Natural killer cell (primary cell): ENCODE data around the gene S1PR2. TPM values are rescaled to one million over a fixed set of nuclear protein-coding genes. Genes with fewer than 3 reads are reported as not detected.
A peak's percentile ranks its signal among the peaks of the same experiment; 100 is the strongest.
"Not testable (repeated sequence)": the region's sequence is repeated elsewhere in the genome, so short reads cannot be mapped to it uniquely, and the experiment has no call there.

Source experiments
- ATAC-seq, 3 donors: fragments of 150-1000 bp in 2 of 3; fragments of 200-7000 bp in 1 of 3; cut with Tn5 transposase; 1 replicate in 1 of 3; 2 replicates in 2 of 3; pipeline ENCODE4 v1.10.0; 2021; ENCODE audit warnings: mild to moderate bottlenecking in 2 of 3, moderate library complexity in 2 of 3
- DNase-seq, 2 donors: peaks; one replicate each; pipeline versions ENCODE4 v3.0.0 to v3.0.0-alpha.2; 2013 to 2021; ENCODE audit warnings: mixed read lengths in 1 of 2
- H3K27ac ChIP-seq: one replicate; pipeline ENCODE4 v1.5.1; 2013; ENCODE audit warnings: mild to moderate bottlenecking, low read length
- H3K27me3 ChIP-seq: one replicate; pipeline ENCODE4 v1.6.1; 2013; ENCODE audit warnings: low read length; ENCODE audit not compliant: control insufficient read depth, insufficient read depth
- H3K36me3 ChIP-seq: one replicate; pipeline ENCODE4 v1.6.1; 2013; ENCODE audit warnings: low read length; ENCODE audit not compliant: control insufficient read depth, insufficient read depth
- H3K4me1 ChIP-seq: one replicate; pipeline ENCODE4 v1.6.1; 2013; ENCODE audit warnings: low read length; ENCODE audit not compliant: control insufficient read depth, insufficient read depth
- H3K4me3 ChIP-seq: one replicate; pipeline ENCODE4 v1.5.1; 2013; ENCODE audit warnings: low read length
- H3K9me3 ChIP-seq: one replicate; pipeline ENCODE4 v1.6.1; 2013; ENCODE audit warnings: low read length; ENCODE audit not compliant: control insufficient read depth, insufficient read depth
- H3K27ac Mint-ChIP-seq, 2 donors: one replicate each; pipeline ENCODE4 v1.8.0; 2022; ENCODE audit warnings: mild to moderate bottlenecking in 2 of 2, mixed read lengths in 2 of 2, moderate library complexity in 1 of 2
- H3K27me3 Mint-ChIP-seq, 2 donors: one replicate each; pipeline ENCODE4 v1.8.0; 2022; ENCODE audit warnings: low read depth in 2 of 2, mixed read lengths in 2 of 2
- H3K36me3 Mint-ChIP-seq: one replicate; pipeline ENCODE4 v1.8.0; 2022; ENCODE audit warnings: mixed read lengths
- H3K4me1 Mint-ChIP-seq, 2 donors: one replicate each; pipeline ENCODE4 v1.8.0; 2022; ENCODE audit warnings: mixed read lengths in 2 of 2
- H3K4me3 Mint-ChIP-seq: one replicate; pipeline ENCODE4 v1.8.0; 2022; ENCODE audit warnings: mild to moderate bottlenecking, moderate library complexity, mixed read lengths
- H3K9me3 Mint-ChIP-seq, 2 donors: one replicate each; pipeline ENCODE4 v1.8.0; 2022; ENCODE audit warnings: mixed read lengths in 2 of 2
- WGBS: methylation state at CpG from one replicate; pipeline ENCODE4 v1.1.7; 2013; ENCODE audit warnings: missing lambda C conversion rate; ENCODE audit not compliant: insufficient coverage; 5-methylcytosine and 5-hydroxymethylcytosine counted together
- intact Hi-C: fragments of 100-400 bp; cut with micrococcal nuclease; formaldehyde crosslinking; loops from one replicate; pipeline ENCODE4 v1.14.2; 2022
- total RNA-seq, 4 donors: library from RNA; stranded (reverse); fragments of 120-200 nt in 1 of 4; gene quantifications; one replicate each; pipeline versions ENCODE4 v1.2.3 to v1.2.4, GENCODE V29; 2013 to 2022
- TF ChIP-seq, protein P1 (sequence below): fragments of 200-600 bp; IDR thresholded peaks from one replicate; pipeline ENCODE4 v1.8.0; 2022; ENCODE audit warnings: antibody characterized with exemption

The S1PR2 gene
- total RNA-seq, 3 donors from 2014 or later (not counting 1 experiment from before 2014, with no cell fraction given): 6.8 to 12.6 (median 9.5) TPM

DNA sequence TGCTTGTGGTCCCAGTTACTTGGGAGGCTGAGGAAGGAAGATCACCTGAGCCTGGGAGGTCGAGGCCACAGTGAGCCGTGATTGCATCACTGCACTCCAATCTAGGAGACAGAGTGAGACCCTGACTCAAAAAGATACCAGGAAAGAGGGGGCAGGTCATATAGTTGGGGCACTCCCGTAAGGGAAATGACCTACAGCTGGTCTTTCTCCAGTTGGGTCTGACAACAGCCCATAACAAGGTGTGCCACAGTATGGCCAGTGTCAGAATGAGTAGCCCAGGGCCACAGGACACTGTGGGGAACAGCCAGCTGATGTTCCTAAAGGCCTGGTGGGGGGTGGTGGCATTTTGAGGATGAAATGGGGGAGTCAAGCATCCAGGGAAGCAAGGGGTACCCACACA, 47.2 kb downstream of the S1PR2 start:
- H3K27ac ChIP-seq: no peak overlapping the region
- no peak for DNase-seq
- H3K9me3 Mint-ChIP-seq: no peaks in the 10 kb centered on the region
- H3K27ac Mint-ChIP-seq: peak overlapping the region; percentile 52 to 77
- H3K4me1 ChIP-seq: no peaks in the 10 kb centered on the region
- no peaks in the 10 kb centered on the region for H3K27me3 ChIP-seq
- peaks cover 14 to 23% of the 10 kb centered on the region in 2 donors for H3K4me1 Mint-ChIP-seq
- intact Hi-C loops: no loop called here
- no peaks in the 10 kb centered on the region for H3K9me3 ChIP-seq
- no peaks in the 10 kb centered on the region for H3K27me3 Mint-ChIP-seq
- 89% methylated on average over 3 of the region's 3 CpGs for WGBS
- ATAC-seq: no peak
- H3K36me3 ChIP-seq: peaks cover 42% of the 10 kb centered on the region
- H3K36me3 Mint-ChIP-seq: no peaks in the 10 kb centered on the region
- no peak overlapping the region for H3K4me3 Mint-ChIP-seq
- TF ChIP-seq, protein P1, sequence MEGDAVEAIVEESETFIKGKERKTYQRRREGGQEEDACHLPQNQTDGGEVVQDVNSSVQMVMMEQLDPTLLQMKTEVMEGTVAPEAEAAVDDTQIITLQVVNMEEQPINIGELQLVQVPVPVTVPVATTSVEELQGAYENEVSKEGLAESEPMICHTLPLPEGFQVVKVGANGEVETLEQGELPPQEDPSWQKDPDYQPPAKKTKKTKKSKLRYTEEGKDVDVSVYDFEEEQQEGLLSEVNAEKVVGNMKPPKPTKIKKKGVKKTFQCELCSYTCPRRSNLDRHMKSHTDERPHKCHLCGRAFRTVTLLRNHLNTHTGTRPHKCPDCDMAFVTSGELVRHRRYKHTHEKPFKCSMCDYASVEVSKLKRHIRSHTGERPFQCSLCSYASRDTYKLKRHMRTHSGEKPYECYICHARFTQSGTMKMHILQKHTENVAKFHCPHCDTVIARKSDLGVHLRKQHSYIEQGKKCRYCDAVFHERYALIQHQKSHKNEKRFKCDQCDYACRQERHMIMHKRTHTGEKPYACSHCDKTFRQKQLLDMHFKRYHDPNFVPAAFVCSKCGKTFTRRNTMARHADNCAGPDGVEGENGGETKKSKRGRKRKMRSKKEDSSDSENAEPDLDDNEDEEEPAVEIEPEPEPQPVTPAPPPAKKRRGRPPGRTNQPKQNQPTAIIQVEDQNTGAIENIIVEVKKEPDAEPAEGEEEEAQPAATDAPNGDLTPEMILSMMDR: no peak
- H3K4me3 ChIP-seq: no peak overlapping the region

DNA sequence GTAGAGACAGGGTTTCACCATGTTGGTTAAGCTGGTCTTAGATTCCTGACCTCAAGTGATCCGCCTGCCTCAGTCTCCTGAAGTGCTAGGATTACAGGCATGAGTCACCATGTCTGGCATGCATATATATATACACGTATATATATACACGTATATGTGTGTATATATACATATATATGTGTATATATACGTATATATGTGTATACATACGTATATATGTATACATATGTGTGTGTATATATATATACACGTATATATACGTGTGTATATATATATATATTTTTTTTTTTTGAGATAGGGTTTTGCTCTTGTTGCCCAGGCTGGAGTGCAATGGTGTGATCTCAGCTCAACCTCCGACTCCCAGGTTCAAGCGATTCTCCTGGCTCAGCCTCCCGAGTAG, 48.3 kb downstream of the S1PR2 start:
- Mint-ChIP-seq H3K27me3 (no peaks in the 10 kb centered on the region), H3K9me3 (no peaks in the 10 kb centered on the region), H3K4me1 (peaks cover 8 to 18% of the 10 kb centered on the region in 2 donors), H3K4me3 (no peak overlapping the region), H3K36me3 (no peaks in the 10 kb centered on the region), H3K27ac (no peak overlapping the region)
- 99% methylated on average over 4 of the region's 10 CpGs for WGBS
- TF ChIP-seq, protein P1: no peak
- Histone ChIP-seq H3K27ac (no peak overlapping the region), H3K9me3 (no peaks in the 10 kb centered on the region), H3K4me3 (no peak overlapping the region), H3K4me1 (no peaks in the 10 kb centered on the region), H3K27me3 (no peaks in the 10 kb centered on the region), H3K36me3 (peaks cover 40% of the 10 kb centered on the region)
- ATAC-seq: no peak
- intact Hi-C loops: no loop called here
- DNase-seq: no peak

DNA sequence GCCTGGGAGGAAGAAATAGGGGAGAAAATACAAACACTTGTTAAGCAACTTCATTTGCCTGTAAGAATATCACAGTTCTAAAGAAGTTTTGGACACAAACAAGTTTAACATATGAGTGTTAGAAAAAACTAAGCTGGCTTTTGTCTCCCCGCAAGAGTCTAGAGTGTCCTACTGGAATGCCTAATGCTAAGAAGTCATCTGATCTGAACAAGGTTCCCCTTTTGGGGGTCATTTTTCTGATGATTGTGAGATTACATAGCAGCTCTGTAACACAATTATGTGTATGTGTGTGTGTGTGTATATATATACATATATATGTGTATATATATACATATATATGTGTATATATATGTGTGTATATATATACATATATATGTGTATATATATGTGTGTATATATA, 49.1 kb downstream of the S1PR2 start:
- H3K9me3 ChIP-seq: no peaks in the 10 kb centered on the region
- no peak overlapping the region for H3K4me3 ChIP-seq
- ATAC-seq: no peak
- no peaks in the 10 kb centered on the region for H3K27me3 Mint-ChIP-seq
- no peaks in the 10 kb centered on the region for H3K27me3 ChIP-seq
- no peak overlapping the region for H3K27ac Mint-ChIP-seq
- 100% methylated on average over 1 of the region's 1 CpG for WGBS
- intact Hi-C loops: no loop called here
- TF ChIP-seq, protein P1: no peak
- no peak for DNase-seq
- H3K36me3 Mint-ChIP-seq: no peaks in the 10 kb centered on the region
- H3K27ac ChIP-seq: no peak overlapping the region
- peaks cover 8 to 14% of the 10 kb centered on the region in 2 donors for H3K4me1 Mint-ChIP-seq
- no peak overlapping the region for H3K4me3 Mint-ChIP-seq
- H3K36me3 ChIP-seq: peaks cover 43% of the 10 kb centered on the region
- H3K9me3 Mint-ChIP-seq: no peaks in the 10 kb centered on the region
- no peaks in the 10 kb centered on the region for H3K4me1 ChIP-seq

DNA sequence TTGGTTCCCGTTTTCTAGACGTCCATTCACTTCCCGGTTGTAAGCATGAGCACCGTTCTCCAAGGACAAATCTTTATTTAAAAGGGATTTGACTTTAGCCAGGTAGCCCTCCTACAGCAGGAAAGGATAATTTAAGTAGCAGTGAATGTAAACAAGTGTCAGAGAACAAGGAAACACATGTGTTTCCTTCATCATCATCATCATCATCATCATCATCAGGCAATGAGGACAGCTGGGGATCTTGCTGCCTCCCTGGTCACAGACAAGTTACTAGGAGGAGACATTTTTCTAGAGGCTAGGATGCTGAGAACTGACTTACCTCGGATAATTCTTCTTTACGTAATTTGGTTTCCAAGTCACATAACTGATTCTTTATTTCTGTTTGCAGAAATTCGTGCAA, 50.7 kb downstream of the S1PR2 start:
- WGBS: 99% methylated on average over 4 of the region's 7 CpGs
- Mint-ChIP-seq H3K36me3 (no peaks in the 10 kb centered on the region), H3K4me3 (no peak overlapping the region), H3K9me3 (no peaks in the 10 kb centered on the region), H3K27ac (no peak overlapping the region), H3K4me1 (peaks cover 9 to 13% of the 10 kb centered on the region in 2 donors), H3K27me3 (no peaks in the 10 kb centered on the region)
- peaks cover 47% of the 10 kb centered on the region for H3K36me3 ChIP-seq
- H3K9me3 ChIP-seq: no peaks in the 10 kb centered on the region
- ATAC-seq (no peak), DNase-seq (no peak)
- H3K4me3 ChIP-seq: no peak overlapping the region
- intact Hi-C loops: no loop called here
- no peak overlapping the region for H3K27ac ChIP-seq
- TF ChIP-seq, protein P1: no peak
- no peaks in the 10 kb centered on the region for H3K4me1 ChIP-seq
- H3K27me3 ChIP-seq: no peaks in the 10 kb centered on the region

DNA sequence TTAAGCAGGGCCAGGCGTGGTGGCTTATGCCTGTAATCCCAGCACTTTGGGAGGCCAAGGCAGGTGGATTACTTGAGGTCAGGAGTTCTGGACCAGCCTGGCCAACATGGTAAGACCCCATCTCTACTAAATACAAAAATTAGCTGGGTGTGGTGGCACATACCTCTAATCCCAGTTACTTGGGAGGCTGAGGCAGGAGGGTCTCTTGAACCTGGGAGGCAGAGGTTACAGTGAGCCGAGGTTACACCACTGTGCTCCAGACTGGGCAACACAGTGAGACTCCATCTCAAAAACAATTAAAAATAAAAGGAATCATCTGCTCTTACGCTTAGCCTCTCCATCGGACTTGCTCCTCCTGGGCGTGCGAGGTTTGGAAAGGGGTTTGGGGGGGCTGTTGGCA, 51.1 kb downstream of the S1PR2 start:
- H3K4me1 ChIP-seq, H3K4me3 Mint-ChIP-seq: not testable (repeated sequence)
- H3K36me3 ChIP-seq: peaks cover 50% of the 10 kb centered on the region

More for the DNA sequence above, 51.1 kb downstream of the S1PR2 start:
- ATAC-seq, DNase-seq, H3K9me3 ChIP-seq, H3K27me3 ChIP-seq, H3K9me3 Mint-ChIP-seq, H3K27ac ChIP-seq, intact Hi-C loops, H3K27me3 Mint-ChIP-seq, H3K27ac Mint-ChIP-seq, H3K36me3 Mint-ChIP-seq, H3K4me3 ChIP-seq: not testable (repeated sequence)
- WGBS: 99% methylated on average over 6 of the region's 6 CpGs
- peaks cover 9 to 13% of the 10 kb centered on the region in 2 donors for H3K4me1 Mint-ChIP-seq
